Measurements from ENCODE around the gene TRAF1. TPM values are rescaled to one million over a fixed set of nuclear protein-coding genes. Genes with fewer than 3 reads are reported as not detected.

Gene TRAF1
- total and polyA plus RNA-seq, 11 donors = 0.93 to 7.8 (median 1.8) TPM

GRCh38 chr9:120904061-120904977 is 22.3 kb downstream of the TRAF1 start:
- intact Hi-C loops (cut with DNase I) = no loop called here
- TF ChIP-seq, protein P1, sequence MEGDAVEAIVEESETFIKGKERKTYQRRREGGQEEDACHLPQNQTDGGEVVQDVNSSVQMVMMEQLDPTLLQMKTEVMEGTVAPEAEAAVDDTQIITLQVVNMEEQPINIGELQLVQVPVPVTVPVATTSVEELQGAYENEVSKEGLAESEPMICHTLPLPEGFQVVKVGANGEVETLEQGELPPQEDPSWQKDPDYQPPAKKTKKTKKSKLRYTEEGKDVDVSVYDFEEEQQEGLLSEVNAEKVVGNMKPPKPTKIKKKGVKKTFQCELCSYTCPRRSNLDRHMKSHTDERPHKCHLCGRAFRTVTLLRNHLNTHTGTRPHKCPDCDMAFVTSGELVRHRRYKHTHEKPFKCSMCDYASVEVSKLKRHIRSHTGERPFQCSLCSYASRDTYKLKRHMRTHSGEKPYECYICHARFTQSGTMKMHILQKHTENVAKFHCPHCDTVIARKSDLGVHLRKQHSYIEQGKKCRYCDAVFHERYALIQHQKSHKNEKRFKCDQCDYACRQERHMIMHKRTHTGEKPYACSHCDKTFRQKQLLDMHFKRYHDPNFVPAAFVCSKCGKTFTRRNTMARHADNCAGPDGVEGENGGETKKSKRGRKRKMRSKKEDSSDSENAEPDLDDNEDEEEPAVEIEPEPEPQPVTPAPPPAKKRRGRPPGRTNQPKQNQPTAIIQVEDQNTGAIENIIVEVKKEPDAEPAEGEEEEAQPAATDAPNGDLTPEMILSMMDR (IDR thresholded peaks at IDR 0.05) = no peak
- TF ChIP-seq POLR2A (IDR thresholded peaks at IDR 0.05) = no peak
- ATAC-seq (no peak), DNase-seq (no peak)
- no peak overlapping the region for H3K4me3 ChIP-seq
- peaks cover 0 to 6% (median 0%) of the 10 kb centered on the region in 12 donors for H3K4me1 ChIP-seq
- H3K27ac ChIP-seq = peak overlapping the region in 1 of 12 donors; percentile 60
- H3K9me3 ChIP-seq = no peaks in the 10 kb centered on the region
- no peaks in the 10 kb centered on the region for H3K27me3 ChIP-seq
- 89 to 94% (median 91%) methylated on average over 15 to 16 of the region's 16 CpGs for WGBS, 4 donors
- H3K36me3 ChIP-seq = peaks cover 0 to 55% (median 0%) of the 10 kb centered on the region in 9 donors

GRCh38 chr9:120902569-120903535 is 23.7 kb downstream of the TRAF1 start:
- peaks cover 0 to 44% (median 0%) of the 10 kb centered on the region in 9 donors for H3K36me3 ChIP-seq
- H3K4me3 ChIP-seq = no peak overlapping the region
- peaks cover 0 to 6% (median 0%) of the 10 kb centered on the region in 12 donors for H3K4me1 ChIP-seq
- DNase-seq (no peak), ATAC-seq (no peak)
- TF ChIP-seq POLR2A (IDR thresholded peaks at IDR 0.05) = no peak
- TF ChIP-seq, protein P1 (IDR thresholded peaks at IDR 0.05) = no peak
- peak overlapping the region in 1 of 12 donors; percentile 60 for H3K27ac ChIP-seq
- H3K9me3 ChIP-seq = no peaks in the 10 kb centered on the region
- no peaks in the 10 kb centered on the region for H3K27me3 ChIP-seq
- 76 to 84% (median 81%) methylated on average over 14 of the region's 14 CpGs for WGBS, 4 donors
- intact Hi-C loops (cut with DNase I) = no loop called here

- 74 to 84% (median 80%) methylated on average over 12 of the region's 12 CpGs for WGBS, 4 donors
- Histone ChIP-seq H3K4me1 (peaks cover 2 to 14% (median 5%) of the 10 kb centered on the region in 12 donors), H3K36me3 (peaks cover 0 to 36% (median 0%) of the 10 kb centered on the region in 9 donors), H3K4me3 (no peak overlapping the region), H3K27me3 (no peaks in the 10 kb centered on the region), H3K9me3 (no peaks in the 10 kb centered on the region), H3K27ac (no peak overlapping the region)
- TF ChIP-seq, protein P1 (IDR thresholded peaks at IDR 0.05) = no peak
- no peak for TF ChIP-seq POLR2A (IDR thresholded peaks at IDR 0.05)
- intact Hi-C loops (cut with DNase I) = no loop called here
- ATAC-seq (no peak), DNase-seq (no peak)
These were observed 24.6 kb downstream of the TRAF1 start for GRCh38 chr9:120901755-120902568.
